Activated naive CD4-positive, alpha-beta T cell treated with anti-CD3 and anti-CD28 coated beads, Interleukin-2, amount 10 ng/mL, durations not matched to agents 7 days and 5 days (primary cell): Measurements from ENCODE around the gene EIF4H.

Source experiments
- CTCF ChIA-PET: fragments of 350-600 bp; sonication (Branson Sonifier 250); formaldehyde crosslinking; loops from one replicate; lab custom pipeline; 2021; ENCODE audit warnings: antibody characterized with exemption; lab: Charles Lee
- DNase-seq: peaks from one replicate; pipeline ENCODE4 v3.0.0-alpha.2; 2020
- H3K27ac Mint-ChIP-seq: one replicate; pipeline ENCODE4 v1.8.0; 2021; ENCODE audit warnings: mild to moderate bottlenecking, moderate library complexity, mixed read lengths
- H3K27me3 Mint-ChIP-seq: one replicate; pipeline ENCODE4 v1.8.0; 2021; ENCODE audit warnings: mild to moderate bottlenecking, mixed read lengths
- H3K36me3 Mint-ChIP-seq: one replicate; pipeline ENCODE4 v1.8.0; 2021; ENCODE audit warnings: mixed read lengths
- H3K4me1 Mint-ChIP-seq: one replicate; pipeline ENCODE4 v1.8.0; 2021; ENCODE audit warnings: mixed read lengths
- H3K4me3 Mint-ChIP-seq: one replicate; pipeline ENCODE4 v1.8.0; 2021; ENCODE audit warnings: mild to moderate bottlenecking, moderate library complexity, mixed read lengths
- H3K9me3 Mint-ChIP-seq: one replicate; pipeline ENCODE4 v1.8.0; 2021; ENCODE audit warnings: mixed read lengths

EIF4H gene

DNA sequence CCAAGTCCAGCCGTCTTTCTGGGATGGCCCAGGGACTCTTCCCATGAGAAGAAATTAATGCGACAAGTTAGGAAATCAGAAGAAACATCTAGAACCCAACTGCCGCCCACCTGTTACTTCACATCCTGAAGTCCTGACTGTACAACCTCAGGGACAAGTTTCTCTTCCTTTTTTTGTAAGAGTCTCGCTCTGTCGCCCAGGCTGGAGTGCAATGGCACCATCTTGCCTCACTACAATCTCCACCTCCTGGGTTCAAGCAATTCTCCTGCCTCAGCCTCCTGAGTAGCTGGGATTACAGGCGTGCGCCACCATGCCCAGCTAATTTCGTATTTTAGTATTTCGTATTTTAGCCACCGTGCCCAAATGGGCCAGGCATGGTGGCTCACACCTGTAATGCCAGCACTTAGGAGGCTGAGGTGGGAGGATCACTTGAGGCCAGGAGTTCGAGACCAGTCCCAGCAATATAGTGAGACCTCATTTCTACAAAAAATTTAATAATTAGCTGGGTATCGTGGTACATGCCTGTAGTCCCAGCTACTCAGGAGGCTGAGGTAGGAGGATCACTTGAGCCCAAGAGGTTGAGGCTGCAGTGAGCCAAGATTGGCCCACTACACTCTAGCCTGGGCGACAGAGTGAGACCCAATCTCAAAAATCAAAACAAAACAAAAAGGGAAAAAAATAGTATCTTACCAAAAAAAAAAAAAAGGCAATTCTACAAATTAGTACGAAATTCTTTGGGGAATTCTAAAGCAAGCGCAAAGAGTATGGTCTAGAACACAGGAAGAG is 56.5 kb downstream of the EIF4H start:
- CTCF ChIA-PET, result interaction anchor here (1.1 to 2.0 kb wide), 2 partner anchors 24 to 86 kb away, joined by 3 to 6 read pairs; no protein-coding TSS in a partner anchor
- no peak for DNase-seq
- no peak overlapping the region for H3K4me3 Mint-ChIP-seq
- peaks cover 36% of the 10 kb centered on the region for H3K36me3 Mint-ChIP-seq
- H3K27ac Mint-ChIP-seq, result no peak overlapping the region
- H3K27me3 Mint-ChIP-seq, result no peaks in the 10 kb centered on the region
- peaks cover 17% of the 10 kb centered on the region for H3K4me1 Mint-ChIP-seq
- no peaks in the 10 kb centered on the region for H3K9me3 Mint-ChIP-seq

DNA sequence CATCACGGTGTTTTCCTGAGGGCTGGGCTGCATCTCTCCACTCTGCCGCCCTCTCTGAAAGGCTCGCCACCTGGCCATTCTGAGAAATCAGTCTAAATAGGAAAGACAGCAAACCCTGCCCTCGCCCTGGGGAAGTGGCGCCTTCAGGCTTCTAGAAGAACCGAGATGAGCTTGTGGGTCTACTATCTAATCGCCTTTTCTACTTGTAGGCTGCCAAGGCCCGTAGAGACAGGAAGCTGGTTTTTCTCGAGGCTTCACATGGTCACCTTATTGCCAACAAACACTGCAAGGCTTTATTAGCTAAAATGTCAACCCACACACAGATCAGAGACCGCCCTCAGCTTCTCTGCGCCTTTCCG is 57.1 kb downstream of the EIF4H start:
- Mint-ChIP-seq H3K27me3 (no peaks in the 10 kb centered on the region), H3K36me3 (peaks cover 36% of the 10 kb centered on the region), H3K4me1 (peaks cover 18% of the 10 kb centered on the region), H3K9me3 (no peaks in the 10 kb centered on the region), H3K27ac (peak overlapping the region; percentile 69), H3K4me3 (no peak overlapping the region)
- CTCF ChIA-PET, result interaction anchor here (0.8 to 2.0 kb wide), 3 partner anchors 24 to 170 kb away, joined by 3 to 6 read pairs (median 5); no protein-coding TSS in a partner anchor
- DNase-seq, result no peak

DNA sequence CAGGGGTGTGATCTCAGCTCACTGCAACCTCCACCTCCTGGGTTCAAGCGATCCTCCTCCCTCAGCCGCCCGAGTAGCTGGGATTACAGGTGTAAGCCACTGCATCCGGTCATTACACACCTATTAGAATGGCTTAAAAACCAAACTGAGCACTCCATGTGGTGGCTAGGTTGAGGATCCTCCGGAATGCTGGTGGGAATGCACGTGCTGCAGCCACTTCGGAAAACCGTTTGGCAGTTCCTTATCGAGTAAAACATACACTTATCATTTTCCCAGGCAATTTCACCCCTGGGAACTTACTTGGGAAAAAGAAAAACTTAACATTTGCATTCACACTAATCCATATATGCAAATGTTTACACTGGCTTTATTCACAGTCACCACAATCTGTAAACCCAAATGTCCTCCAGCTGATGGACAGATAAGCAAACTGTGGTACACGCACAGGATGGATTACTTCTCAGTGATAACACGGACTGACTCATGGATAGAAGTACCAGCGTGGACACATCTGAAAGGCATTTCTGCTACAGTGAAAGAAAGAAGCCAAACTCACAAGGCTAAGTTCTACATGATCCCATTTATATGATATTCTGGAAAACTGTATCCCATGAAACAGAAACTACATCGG is 59.6 kb downstream of the EIF4H start:
- Mint-ChIP-seq H3K27me3 (no peaks in the 10 kb centered on the region), H3K4me1 (peaks cover 22% of the 10 kb centered on the region), H3K36me3 (peaks cover 39% of the 10 kb centered on the region), H3K4me3 (no peak overlapping the region), H3K27ac (no peak overlapping the region), H3K9me3 (no peaks in the 10 kb centered on the region)
- DNase-seq, result no peak
- CTCF ChIA-PET, result no interaction called here

- CTCF ChIA-PET, result no interaction called here
- Mint-ChIP-seq H3K36me3 (peaks cover 38% of the 10 kb centered on the region), H3K4me1 (peaks cover 22% of the 10 kb centered on the region), H3K27me3 (no peaks in the 10 kb centered on the region), H3K27ac (peak overlapping the region; percentile 21), H3K9me3 (no peaks in the 10 kb centered on the region), H3K4me3 (no peak overlapping the region)
- DNase-seq, result no peak
Measured at GRCh38 chr7:74235518-74236268, 61.5 kb downstream of the EIF4H start.

GRCh38 chr7:74236284-74236683 is 62.1 kb downstream of the EIF4H start:
- Mint-ChIP-seq H3K27me3 (no peaks in the 10 kb centered on the region), H3K4me1 (peaks cover 18% of the 10 kb centered on the region), H3K4me3 (no peak overlapping the region), H3K9me3 (no peaks in the 10 kb centered on the region), H3K27ac (no peak overlapping the region), H3K36me3 (peaks cover 36% of the 10 kb centered on the region)
- CTCF ChIA-PET, result no interaction called here
- DNase-seq, result peak; percentile 53

GRCh38 chr7:74240482-74240881 is 66.3 kb downstream of the EIF4H start:
- CTCF ChIA-PET, result no interaction called here
- H3K36me3 Mint-ChIP-seq, result peaks cover 36% of the 10 kb centered on the region

GRCh38 chr7:74242122-74242443 is 67.9 kb downstream of the EIF4H start:
- H3K9me3 Mint-ChIP-seq, result no peaks in the 10 kb centered on the region
- no peak overlapping the region for H3K4me3 Mint-ChIP-seq
- CTCF ChIA-PET, result interaction anchor here (1.1 to 1.8 kb wide), 2 partner anchors 11 to 36 kb away, joined by 3 to 8 read pairs; no protein-coding TSS in a partner anchor
- no peaks in the 10 kb centered on the region for H3K27me3 Mint-ChIP-seq
- DNase-seq, result no peak
- H3K4me1 Mint-ChIP-seq, result peaks cover 20% of the 10 kb centered on the region
- H3K36me3 Mint-ChIP-seq, result peaks cover 37% of the 10 kb centered on the region
- no peak overlapping the region for H3K27ac Mint-ChIP-seq

More at GRCh38 chr7:74240482-74240881, 66.3 kb downstream of the EIF4H start:
- Mint-ChIP-seq H3K27ac (no peak overlapping the region), H3K9me3 (no peaks in the 10 kb centered on the region), H3K4me3 (no peak overlapping the region), H3K27me3 (no peaks in the 10 kb centered on the region), H3K4me1 (peaks cover 23% of the 10 kb centered on the region)
- DNase-seq, result no peak

DNA sequence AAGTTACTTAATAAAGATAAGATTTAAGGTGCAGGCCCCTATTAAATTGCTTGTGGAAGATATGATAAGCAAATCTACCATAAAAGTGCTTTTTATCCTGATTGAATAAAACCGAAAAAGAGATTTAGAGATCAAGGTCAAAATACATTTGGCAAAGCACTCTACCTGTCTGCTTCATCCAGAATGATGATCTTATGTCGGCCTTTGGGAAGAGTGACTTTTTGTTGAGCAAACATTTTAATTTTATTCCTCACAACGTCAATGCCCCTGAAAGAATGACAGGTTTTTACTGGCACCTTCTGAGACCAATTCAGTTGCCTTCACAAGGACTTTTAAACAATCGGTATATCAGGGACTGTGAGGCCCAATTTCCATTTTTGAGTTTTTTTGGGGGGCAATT is 72.3 kb downstream of the EIF4H start:
- peaks cover 42% of the 10 kb centered on the region for H3K36me3 Mint-ChIP-seq
- peaks cover 35% of the 10 kb centered on the region for H3K4me1 Mint-ChIP-seq
- H3K27ac Mint-ChIP-seq, result peak overlapping the region; percentile 37
- H3K27me3 Mint-ChIP-seq, result no peaks in the 10 kb centered on the region
- no peak overlapping the region for H3K4me3 Mint-ChIP-seq
- CTCF ChIA-PET, result no interaction called here
- no peak for DNase-seq
- H3K9me3 Mint-ChIP-seq, result no peaks in the 10 kb centered on the region
